ENCODE results near the gene KCTD2.
A peak's percentile ranks its signal among the peaks of the same experiment; 100 is the strongest.
"Not testable (repeated sequence)": the region's sequence is repeated elsewhere in the genome, so short reads cannot be mapped to it uniquely, and the experiment has no call there.

Gene KCTD2

GRCh38 chr17:75013092-75013559, 33.9 kb upstream of the KCTD2 start:
- peak overlapping the region; percentile 76 for H3K4me3 ChIP-seq (ENCODE audit: low read depth, low read length)
- DNase-seq (ENCODE audit: low read depth) = no peak

- DNase-seq (ENCODE audit: low read depth) = no peak
- no peak overlapping the region for H3K4me3 ChIP-seq (ENCODE audit: low read depth, low read length)
Measured at GRCh38 chr17:75019146-75019545, 27.9 kb upstream of the KCTD2 start.

- DNase-seq (ENCODE audit: low read depth) = no peak
- H3K4me3 ChIP-seq (ENCODE audit: low read depth, low read length) = no peak overlapping the region
Measured at GRCh38 chr17:75019710-75020109, 27.3 kb upstream of the KCTD2 start.

GRCh38 chr17:75020331-75021110, 26.5 kb upstream of the KCTD2 start:
- no peak for DNase-seq (ENCODE audit: low read depth)
- no peak overlapping the region for H3K4me3 ChIP-seq (ENCODE audit: low read depth, low read length)

- no peak for DNase-seq (ENCODE audit: low read depth)
- H3K4me3 ChIP-seq (ENCODE audit: low read depth, low read length) = no peak overlapping the region
Measured at GRCh38 chr17:75024686-75025397, 22.2 kb upstream of the KCTD2 start.

- H3K4me3 ChIP-seq (ENCODE audit: low read depth, low read length); DNase-seq (ENCODE audit: low read depth): not testable (repeated sequence)
Measured at GRCh38 chr17:75025398-75025734, 21.7 kb upstream of the KCTD2 start.

DNA sequence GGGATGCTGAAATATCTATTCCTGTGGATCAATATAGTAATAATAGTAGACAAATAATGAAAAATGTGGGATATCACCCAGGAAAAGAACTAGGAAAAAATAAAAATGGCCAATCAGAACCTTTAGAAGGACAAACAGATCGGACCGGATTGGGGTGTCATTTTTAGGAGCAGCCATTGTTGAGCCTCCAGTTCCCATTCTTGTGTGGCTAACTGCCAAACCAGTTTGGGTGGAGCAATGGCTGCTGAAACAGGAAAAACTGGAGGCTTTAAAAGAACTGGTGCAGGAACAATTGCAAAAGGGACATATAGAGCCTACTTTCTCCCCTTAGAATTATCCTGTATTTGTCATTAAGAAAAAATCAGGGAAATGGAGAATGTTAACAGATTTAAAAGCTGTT, 20.4 kb upstream of the KCTD2 start:
- H3K4me3 ChIP-seq (ENCODE audit: low read depth, low read length); DNase-seq (ENCODE audit: low read depth): not testable (repeated sequence)

DNA sequence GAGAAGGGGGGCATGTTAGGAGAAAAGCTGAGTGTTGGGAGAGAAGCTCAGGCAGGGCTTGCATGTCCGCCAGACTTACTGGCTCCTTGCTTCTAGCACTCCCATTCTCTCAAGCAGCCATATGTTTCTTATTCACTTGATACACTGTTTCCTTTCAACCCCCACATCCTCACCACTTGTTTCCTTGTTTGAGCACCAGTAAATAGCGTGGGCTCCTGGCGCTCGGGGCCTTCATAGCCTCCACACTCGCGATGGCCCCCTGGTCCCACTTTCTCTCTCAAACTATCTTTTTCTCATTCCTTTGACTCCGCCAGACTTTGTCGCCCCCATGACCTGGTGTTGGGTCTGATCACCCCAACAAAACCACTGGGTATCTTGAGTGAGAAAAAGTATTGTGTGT, 16.9 kb upstream of the KCTD2 start:
- no peak overlapping the region for H3K4me3 ChIP-seq (ENCODE audit: low read depth, low read length)
- DNase-seq (ENCODE audit: low read depth) = no peak

- DNase-seq (ENCODE audit: low read depth) = no peak
- peak overlapping the region; percentile 89 for H3K4me3 ChIP-seq (ENCODE audit: low read depth, low read length)
Measured at GRCh38 chr17:75031972-75032719, 14.9 kb upstream of the KCTD2 start.

GRCh38 chr17:75032720-75033280, 14.2 kb upstream of the KCTD2 start:
- DNase-seq (ENCODE audit: low read depth) = no peak
- peak overlapping the region; percentile 89 for H3K4me3 ChIP-seq (ENCODE audit: low read depth, low read length)

GRCh38 chr17:75033346-75034235, 13.4 kb upstream of the KCTD2 start:
- peak overlapping the region; percentile 89 for H3K4me3 ChIP-seq (ENCODE audit: low read depth, low read length)
- DNase-seq (ENCODE audit: low read depth) = peak; percentile 49

DNA sequence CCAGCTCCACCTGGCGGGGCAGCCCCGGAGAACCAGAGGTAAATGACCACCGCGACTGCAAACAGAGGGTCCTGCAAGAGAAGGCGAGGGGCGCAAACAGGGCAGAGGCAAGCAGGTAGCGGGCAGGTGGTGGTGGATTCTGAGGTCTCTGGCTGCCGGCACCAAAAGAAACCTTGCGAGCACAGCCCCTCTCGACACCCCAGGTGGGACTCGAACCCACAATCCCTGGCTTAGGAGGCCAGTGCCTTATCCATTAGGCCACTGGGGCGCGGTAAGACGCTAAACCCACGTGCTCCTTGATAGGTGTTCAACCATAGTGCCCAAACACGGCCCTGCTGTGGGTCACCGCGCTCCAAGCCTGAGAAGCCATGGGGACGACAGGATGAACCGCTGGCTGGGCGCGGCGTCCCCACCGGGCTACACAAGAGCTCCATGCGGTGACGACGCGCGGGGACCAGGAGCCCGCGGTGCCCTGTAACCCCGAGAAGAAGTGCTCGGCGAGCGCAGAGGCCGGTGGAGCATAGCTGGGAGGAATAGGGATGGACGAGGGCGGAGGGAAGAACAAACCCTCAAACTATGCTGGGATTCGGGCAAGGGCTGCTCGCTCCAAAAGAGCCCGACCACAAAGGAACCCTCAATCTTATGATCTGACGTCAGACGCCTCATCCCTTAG, 12.7 kb upstream of the KCTD2 start:
- H3K4me3 ChIP-seq (ENCODE audit: low read depth, low read length) = peak overlapping the region; percentile 89
- peak; percentile 61 for DNase-seq (ENCODE audit: low read depth)

- peak; percentile 60 for DNase-seq (ENCODE audit: low read depth)
- no peak overlapping the region for H3K4me3 ChIP-seq (ENCODE audit: low read depth, low read length)
Measured at GRCh38 chr17:75036643-75037268, 10.3 kb upstream of the KCTD2 start.

- H3K4me3 ChIP-seq (ENCODE audit: low read depth, low read length) = no peak overlapping the region
- no peak for DNase-seq (ENCODE audit: low read depth)
Measured at GRCh38 chr17:75039238-75039637, 7.8 kb upstream of the KCTD2 start.

DNA sequence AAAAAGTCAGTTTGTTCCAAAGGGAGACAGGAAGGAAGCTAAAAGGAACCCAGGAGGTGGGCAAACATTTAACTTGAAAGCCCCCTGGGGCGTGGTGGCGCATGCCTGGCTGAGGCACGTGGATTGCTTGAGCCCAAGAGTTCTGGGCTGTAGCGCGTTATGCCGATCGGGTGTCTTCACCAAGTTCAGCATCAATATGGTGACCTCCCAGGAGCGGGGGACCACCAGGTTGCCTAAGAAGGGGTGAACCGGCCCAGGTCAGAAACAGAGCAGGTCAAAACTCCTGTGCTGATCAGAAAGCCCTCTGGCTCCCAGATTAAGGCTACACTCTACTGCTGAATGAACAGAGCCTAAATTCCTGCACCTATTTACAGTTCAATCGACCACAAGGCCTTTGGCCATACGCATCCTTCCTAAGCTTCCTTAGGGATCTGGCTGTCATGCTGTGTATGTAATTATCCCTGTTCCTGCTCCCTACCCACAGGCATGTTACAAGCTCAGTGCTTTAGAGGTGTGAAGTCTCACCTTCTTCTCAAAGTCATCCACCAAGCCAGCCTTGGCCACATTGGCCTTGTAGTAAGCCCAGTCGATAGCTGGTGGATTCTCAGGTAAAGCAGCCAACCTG, 5.3 kb upstream of the KCTD2 start:
- H3K4me3 ChIP-seq (ENCODE audit: low read depth, low read length) = no peak overlapping the region
- no peak for DNase-seq (ENCODE audit: low read depth)

GRCh38 chr17:75043789-75044188, 3.2 kb upstream of the KCTD2 start:
- H3K4me3 ChIP-seq (ENCODE audit: low read depth, low read length); DNase-seq (ENCODE audit: low read depth): not testable (repeated sequence)

DNA sequence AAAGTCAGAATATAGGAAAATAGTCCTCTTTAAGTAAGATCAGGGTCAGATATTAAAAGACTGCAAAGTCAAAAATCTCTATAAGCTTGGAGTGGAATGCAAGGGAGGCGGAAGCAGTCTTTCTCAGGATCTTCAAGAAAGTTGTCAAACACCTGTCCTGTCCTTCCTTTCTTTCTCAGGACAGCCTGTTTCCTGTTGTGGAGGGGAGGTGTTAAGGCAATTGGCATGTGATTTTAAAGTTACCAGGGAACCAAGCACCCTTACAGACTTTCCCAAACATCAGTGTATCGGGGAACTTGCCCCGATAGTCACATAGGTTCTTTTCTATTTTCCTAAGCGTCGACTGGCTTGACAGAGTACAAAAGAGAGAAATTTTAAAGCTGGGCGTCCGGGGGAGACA, 2.3 kb upstream of the KCTD2 start:
- no peak for DNase-seq (ENCODE audit: low read depth)
- no peak overlapping the region for H3K4me3 ChIP-seq (ENCODE audit: low read depth, low read length)
